NCI-H2171 (cell line): ENCODE data around the gene VWA3B.
"Not testable (repeated sequence)": the region's sequence is repeated elsewhere in the genome, so short reads cannot be mapped to it uniquely, and the experiment has no call there.

Experiments used
- DNase-seq: peaks from one replicate; lab custom pipeline; 2025; lab: John Stamatoyannopoulos, UW

Gene VWA3B

DNA sequence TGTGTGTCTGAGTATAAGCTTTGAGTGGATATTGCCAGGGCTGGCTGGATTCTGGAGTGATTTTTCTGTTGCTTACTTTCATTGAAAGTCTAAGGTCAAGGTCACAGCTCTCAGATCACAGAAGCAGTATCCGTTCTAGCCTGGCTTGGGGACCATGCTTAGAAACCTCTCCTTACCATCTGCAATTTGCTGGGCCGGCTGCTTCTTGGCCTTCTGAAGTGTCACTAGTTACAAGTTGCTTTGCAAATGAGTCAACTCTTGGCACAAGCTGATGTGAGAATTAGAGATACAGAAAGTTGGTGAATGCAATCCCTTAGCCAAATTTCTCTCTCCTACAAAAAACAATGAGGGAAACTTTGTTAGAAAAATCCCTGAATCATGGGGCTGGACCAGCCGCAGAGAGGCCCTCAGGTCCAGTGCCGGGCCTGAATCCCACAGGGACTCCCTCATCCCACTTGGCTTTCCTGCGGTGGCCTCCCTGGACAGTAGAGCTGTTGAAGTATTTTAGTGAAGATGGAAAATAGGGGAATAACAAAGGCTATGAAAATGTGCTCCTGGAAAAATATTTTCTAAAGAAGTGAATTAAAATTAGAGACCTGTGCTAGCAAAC lies 166.6 kb downstream of the VWA3B start:
- no peak for DNase-seq

DNA sequence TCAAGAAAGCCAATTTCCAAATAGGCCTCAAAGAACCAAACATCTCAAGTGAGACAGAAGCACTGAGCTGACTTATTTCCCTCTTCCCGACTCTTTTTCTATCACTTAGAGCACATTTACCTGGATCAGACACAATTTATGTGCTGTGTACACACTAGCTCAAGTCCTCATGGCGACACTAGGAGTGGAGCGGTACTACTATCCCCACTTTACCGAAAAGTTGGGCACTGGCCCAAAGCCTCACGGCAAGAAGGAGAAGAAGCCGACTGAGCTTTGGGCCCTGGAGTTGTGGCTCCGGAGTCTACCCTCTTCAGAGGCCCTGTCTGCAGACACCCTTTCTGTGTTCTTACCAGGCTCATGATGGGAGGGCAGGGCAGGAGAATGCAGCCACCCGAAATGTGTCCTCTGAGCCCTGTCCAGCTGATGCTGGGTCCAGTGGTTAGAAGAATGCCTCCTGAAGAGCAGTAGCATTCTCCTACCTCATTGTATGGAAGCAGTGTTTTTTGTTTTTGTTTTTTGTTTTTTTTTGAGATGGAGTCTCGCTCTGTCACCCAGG lies 167.6 kb downstream of the VWA3B start:
- no peak for DNase-seq

- no peak for DNase-seq
Measured at GRCh38 chr2:98258906-98259305, 171.9 kb downstream of the VWA3B start.

DNA sequence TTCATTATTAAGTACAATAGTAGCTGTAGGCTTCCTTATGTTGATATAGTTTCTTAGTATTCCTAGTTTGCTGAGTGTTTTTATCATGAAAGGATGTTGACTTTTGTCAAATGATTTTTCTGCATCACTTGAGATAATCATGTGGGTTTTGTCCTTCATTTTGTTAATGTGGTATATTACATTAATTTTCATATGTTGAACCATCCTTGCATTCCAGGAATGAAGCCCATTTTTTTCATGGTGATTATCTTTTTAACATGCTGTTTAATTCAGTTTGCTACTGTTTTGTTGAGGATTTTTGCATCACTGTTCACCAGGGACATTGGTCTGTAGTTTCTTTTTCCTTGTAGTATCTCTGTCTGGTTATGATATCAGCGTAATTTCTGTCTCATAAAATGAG lies 176.4 kb downstream of the VWA3B start:
- DNase-seq: no peak

DNA sequence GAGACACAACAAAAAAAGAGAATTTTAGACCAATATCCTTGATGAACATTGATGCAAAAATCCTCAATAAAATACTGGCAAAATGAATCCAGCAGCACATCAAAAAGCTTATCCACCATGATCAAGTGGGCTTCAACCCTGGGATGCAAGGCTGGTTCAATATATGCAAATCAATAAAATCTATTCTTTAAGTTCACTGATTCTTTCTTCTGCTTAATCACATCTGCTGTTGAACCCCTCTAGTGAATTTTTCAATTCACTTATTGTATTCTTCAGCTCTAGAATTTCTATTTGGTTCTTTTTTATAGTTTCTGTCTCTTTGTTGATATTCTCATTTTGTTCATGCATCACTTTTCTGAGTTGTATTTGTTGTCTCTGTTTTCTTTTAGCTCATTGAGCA lies 181.3 kb downstream of the VWA3B start:
- not testable (repeated sequence) for DNase-seq

GRCh38 chr2:98269274-98269673 lies 182.3 kb downstream of the VWA3B start:
- DNase-seq: peak; percentile 33

DNA sequence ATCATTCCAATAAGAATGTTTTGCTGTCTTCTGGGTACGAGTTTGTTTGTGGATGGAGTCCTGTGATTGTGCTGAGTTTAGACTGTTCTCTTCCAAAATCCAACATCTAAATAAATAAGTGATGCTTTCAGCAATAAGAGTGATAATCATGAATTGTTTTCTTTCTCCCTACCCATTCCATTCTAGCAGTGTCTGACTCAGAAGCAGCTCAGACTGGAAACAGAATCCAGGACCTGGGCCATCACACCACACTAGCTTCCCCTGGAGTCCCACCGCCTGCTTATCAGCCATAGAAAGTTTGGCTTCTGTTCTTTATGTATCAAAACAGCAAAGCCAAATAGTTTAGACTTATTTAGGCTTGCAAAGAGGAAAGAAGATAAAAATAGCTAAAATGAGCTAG lies 182.9 kb downstream of the VWA3B start:
- DNase-seq: no peak

- no peak for DNase-seq
Measured at GRCh38 chr2:98277162-98277859, 190.3 kb downstream of the VWA3B start.

GRCh38 chr2:98278074-98278473 lies 191.1 kb downstream of the VWA3B start:
- DNase-seq: no peak

DNA sequence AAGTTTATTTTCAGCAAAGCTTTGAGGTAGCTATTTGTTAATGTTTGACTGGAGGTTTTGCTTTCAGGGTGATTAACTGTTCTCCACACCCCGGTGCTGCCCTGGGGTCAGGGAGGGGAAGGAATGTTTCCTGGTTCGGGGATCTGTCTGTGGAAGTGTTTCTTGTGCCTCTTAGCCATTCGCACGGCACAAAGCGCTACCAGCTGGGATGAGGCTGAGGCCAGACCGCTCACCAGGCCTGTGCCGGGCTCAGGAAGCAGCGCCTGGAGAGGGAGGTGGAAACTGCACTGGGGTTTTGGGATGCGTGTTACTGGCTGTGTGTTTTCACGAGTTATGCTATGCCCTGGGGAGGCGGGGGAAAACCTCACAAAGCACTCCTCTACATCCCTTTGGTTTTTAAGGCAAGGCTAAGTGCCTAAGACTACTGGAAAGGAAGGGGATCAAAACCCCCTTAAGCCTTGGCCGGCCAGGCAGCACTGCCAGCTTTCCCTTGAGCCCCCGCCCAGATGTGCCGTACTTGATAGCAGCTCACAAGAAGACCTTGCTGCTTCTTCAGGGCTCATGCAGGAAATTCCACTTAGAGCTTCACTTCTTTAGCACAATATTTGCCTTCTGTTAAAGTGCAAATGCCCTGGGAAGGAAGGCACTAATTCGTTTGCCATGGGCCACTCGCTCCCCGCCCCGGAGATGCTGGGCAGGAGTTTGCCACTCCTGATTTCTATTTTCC lies 193.6 kb downstream of the VWA3B start:
- no peak for DNase-seq

GRCh38 chr2:98281607-98282006 lies 194.6 kb downstream of the VWA3B start:
- DNase-seq: no peak

DNA sequence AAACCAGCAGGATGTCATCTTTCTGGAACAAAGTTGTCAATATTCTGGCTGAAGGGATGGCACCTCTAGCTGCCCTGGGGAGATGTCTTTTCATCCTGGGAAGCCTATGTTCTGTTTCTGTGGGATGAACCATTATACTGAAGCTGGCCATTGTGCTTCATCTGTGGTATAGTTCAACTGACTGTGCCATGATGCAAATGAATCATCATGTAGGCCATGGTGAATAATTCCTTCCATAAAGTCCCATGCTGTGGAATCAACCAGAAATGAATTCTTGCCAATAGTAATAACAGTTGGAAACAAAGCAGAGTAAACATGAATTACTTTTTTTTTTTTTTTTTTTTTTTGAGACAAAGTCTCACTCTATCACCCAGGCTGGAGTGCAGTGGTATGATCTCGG lies 195.1 kb downstream of the VWA3B start:
- no peak for DNase-seq

GRCh38 chr2:98293030-98293429 lies 206.1 kb downstream of the VWA3B start:
- DNase-seq: no peak

DNA sequence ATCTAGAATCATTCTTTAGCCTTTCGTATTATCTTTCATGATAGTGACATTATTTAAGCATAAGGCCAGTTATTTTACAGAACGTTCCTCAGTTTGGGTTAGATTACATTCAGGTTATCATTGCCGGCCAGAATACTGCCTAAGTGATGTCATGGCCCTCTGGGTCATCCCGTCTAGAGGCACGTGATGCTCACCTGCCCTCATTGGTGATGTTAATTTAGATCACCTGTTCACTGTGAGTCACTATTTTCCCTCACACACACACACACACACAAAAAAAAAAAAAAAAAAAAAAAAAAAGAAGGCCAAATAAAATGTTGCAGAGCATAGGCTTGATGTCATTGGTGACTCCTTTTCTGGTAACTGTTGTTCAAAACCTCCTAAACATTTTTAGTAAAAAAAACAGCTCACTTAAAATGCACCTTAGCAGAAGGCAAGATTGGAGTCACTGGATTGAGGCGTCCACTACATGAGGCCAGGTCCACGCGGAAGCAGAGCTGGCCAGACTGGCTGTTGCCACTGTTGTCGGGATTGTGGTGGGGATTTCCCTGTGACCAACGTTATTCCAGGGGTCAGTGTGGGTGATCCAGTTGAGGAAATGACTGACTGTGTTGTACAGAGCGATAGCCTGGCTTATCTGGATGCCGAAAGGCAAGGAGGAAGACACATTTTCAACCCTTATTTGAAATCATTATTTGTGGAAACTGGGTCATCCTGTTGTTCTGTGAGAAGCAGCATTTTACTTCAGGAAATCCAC lies 207.1 kb downstream of the VWA3B start:
- no peak for DNase-seq

GRCh38 chr2:98294711-98295110 lies 207.7 kb downstream of the VWA3B start:
- no peak for DNase-seq

- no peak for DNase-seq
Measured at GRCh38 chr2:98295275-98295674, 208.3 kb downstream of the VWA3B start.

DNA sequence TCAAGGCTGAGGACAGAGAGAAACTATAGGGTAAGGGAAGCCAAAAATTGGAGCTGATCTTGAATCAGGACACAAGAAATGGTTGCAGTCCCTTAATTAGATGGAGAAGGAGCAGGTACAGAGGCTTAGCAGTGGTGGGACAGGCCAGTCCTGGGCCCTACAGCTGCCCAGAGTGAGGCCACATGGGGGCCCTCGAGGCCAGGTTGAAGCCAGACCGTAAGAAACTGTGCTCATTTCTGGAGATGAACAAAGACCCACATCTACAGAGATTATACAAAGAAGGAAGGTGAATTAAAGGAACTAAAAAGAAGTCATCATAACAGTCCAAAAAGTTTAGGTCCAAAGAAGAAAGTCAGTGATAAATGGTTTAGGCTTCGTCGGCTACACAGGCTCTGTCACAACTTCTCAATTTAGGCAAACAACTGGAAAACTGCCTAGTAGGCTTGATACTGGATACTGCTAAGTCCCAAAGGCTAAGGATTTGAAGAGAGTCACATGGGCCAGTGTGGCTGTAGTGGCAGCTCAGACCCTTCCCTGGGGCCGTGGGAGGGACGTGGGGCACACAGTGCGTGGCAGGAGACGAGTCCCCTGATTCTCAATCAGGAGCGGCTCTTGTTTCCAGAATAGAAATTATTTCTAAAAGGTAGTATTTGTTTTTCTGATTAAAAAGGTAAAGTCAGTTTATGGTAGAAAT lies 208.9 kb downstream of the VWA3B start:
- no peak for DNase-seq

DNA sequence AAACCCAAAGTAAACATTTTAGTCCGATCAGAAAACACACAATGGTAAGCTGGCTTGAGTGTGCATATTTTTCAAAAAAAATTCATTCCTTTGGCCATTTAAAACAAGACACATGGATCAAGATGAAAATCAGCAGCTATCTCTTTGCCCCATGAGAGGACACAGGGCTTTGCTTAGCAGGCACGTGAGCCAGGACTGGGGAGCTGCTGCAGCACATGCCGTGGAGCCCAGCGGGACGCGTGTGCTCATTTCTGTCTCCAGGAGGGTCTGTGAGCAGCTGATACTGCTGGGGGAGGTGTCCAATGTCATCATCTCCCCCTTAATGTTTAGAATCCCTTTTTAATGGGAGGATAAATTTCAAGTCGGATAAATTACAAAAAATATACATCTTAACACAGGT lies 209.5 kb downstream of the VWA3B start:
- no peak for DNase-seq

DNA sequence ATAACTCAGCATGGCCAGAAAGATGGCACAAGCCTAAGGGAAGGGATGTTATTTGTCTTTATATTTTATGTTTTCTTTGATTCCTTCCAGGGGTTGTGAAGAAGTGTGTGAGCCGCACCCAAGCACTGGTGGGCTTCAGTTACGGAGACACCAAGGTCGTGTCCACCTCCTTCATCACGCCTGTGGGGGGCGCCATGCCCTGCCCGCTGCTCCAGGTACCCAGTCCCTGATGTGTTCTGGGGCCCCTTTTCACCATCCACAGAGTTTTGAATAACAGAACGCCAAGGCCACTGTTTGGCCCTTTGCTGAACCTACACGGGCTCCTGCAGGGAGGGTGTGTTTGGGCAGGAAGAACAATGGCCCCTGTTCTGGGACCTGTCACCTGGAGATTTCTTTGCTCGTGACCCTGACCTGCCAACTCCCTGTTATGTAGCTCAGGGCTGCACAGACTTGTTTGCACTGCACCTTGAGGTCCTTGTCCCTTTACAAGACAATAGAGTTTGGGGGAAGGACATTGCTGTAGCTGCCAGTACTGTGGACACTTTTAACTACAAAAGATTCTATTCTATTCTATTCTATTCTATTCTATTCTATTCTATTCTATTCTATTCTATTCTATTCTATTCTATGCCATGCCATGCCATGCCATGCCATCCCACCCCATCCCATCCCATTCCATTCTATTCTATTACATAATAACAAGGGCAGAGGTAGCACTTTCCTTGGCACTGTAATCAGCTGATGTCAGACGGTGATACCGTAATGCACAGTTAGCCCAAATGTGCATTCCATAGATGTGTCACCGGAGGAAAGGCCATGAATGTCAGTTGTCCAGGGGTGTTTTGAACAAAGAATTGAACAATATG lies 211.1 kb downstream of the VWA3B start:
- no peak for DNase-seq

DNA sequence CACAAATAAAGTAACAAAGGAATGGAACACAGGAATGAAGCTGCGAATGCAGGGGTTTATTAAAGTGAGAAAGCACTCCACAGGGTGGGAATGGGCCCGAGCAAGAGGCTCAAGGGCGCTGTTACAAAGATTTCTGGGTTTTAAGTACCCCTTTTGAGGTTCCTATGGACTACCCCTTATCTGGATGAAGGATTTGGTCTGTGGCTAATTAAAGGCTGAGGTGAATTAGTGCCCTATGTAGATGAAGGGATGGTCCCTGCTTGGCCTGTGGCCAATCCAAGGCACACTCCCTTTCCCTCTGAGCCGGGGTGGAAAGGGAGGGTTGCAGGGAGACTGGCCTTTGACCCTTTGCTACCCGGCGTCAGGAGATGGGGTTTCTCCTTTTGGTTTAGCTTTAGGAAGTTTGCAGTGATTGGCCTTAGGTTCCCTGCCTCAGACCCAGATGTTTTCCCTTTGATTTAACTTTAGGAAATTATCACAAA lies 211.8 kb downstream of the VWA3B start:
- no peak for DNase-seq
